Retinal pigment epithelial cell (primary cell): ENCODE data around the gene RCOR1.
"Not testable (repeated sequence)": the region's sequence is repeated elsewhere in the genome, so short reads cannot be mapped to it uniquely, and the experiment has no call there.

Experiments
- DNase-seq: peaks from one replicate; pipeline ENCODE4 v3.0.0-alpha.2; 2010; ENCODE audit warnings: low read depth
- H3K4me3 ChIP-seq: 2 replicates; pipeline ENCODE4 v1.5.1; 2011; ENCODE audit warnings: mild to moderate bottlenecking, low read length, control low read depth, moderate library complexity
- TF ChIP-seq, protein P1 (sequence below): conservative IDR thresholded peaks from 2 replicates; pipeline ENCODE4 v1.5.1; 2011; ENCODE audit warnings: low read depth, low read length, control low read depth, inconsistent platforms

The RCOR1 gene

GRCh38 chr14:102573591-102574046, 18.8 kb upstream of the RCOR1 start:
- H3K4me3 ChIP-seq, result no peak overlapping the region
- TF ChIP-seq, protein P1, sequence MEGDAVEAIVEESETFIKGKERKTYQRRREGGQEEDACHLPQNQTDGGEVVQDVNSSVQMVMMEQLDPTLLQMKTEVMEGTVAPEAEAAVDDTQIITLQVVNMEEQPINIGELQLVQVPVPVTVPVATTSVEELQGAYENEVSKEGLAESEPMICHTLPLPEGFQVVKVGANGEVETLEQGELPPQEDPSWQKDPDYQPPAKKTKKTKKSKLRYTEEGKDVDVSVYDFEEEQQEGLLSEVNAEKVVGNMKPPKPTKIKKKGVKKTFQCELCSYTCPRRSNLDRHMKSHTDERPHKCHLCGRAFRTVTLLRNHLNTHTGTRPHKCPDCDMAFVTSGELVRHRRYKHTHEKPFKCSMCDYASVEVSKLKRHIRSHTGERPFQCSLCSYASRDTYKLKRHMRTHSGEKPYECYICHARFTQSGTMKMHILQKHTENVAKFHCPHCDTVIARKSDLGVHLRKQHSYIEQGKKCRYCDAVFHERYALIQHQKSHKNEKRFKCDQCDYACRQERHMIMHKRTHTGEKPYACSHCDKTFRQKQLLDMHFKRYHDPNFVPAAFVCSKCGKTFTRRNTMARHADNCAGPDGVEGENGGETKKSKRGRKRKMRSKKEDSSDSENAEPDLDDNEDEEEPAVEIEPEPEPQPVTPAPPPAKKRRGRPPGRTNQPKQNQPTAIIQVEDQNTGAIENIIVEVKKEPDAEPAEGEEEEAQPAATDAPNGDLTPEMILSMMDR, result no peak
- DNase-seq, result no peak

- DNase-seq, result no peak
- H3K4me3 ChIP-seq, result no peak overlapping the region
- TF ChIP-seq, protein P1, result no peak
Observed at GRCh38 chr14:102574281-102575159, 17.9 kb upstream of the RCOR1 start.

- TF ChIP-seq, protein P1, result no peak
- H3K4me3 ChIP-seq, result no peak overlapping the region
- DNase-seq, result no peak
Observed at GRCh38 chr14:102575160-102575845, 17.1 kb upstream of the RCOR1 start.

- not testable (repeated sequence) for DNase-seq, H3K4me3 ChIP-seq
Observed at GRCh38 chr14:102575846-102576428, 16.5 kb upstream of the RCOR1 start.

DNA sequence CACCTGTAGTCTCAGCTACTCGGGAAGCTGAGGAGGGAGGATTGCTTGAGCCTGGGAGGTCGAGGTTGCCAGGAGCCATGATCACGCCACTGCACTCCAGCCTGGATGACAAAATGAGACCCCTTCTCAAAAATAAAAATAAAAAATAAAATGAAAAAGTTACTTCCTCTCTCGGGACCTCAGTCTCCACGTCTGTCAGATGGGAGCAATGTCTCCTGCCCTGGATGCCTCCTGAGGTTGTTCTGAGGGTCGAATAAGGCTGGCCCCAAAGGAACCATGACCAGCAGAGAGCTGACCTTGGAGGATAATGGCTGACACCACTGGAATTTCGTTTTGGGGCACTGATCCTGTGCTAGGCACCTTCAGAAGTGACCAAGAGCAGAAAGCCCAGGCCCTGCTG, 13.6 kb upstream of the RCOR1 start:
- no peak overlapping the region for H3K4me3 ChIP-seq
- TF ChIP-seq, protein P1, result no peak
- no peak for DNase-seq

DNA sequence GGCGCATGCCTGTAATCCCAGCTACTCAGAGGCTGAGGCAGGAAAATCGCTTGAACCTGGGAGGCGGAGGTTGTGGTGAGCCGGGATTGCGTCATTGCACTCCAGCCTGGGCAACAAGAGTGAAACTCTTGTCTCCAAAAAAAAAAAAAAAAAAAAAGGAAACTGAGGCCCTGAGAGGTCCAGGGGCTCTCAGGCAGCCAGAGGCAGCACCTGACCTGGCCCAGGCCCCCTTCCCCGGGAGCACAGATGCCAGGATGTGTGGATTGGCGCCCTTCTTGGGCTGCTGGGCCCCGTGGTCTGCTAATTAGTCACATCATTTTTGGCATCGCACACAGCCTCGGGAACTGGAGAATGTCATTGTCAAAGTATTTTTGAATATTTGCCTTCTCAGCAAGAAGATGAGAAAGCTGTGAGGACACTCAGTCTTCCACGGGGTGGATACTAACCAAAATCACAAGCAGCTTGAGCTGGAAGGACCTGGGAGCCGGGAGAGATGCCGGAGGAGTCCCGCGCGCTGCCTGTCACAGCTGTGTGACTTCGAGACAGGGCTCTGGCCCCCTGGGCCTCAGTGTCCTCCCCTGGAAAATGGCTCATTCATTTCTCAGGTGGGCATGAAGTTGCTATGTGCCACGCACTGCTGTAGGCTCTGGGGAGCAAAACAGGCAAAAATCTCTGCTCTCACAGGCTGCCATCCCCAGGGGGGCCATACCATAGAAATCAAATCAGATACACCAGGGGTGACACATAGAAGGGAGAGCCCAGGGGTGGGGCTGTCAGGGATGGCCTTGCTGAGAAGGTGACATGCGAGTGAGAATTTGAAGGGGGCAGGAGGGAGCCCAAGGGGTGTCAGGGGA, 12.5 kb upstream of the RCOR1 start:
- DNase-seq, result no peak
- TF ChIP-seq, protein P1, result no peak
- H3K4me3 ChIP-seq, result no peak overlapping the region

- DNase-seq, result no peak
- no peak overlapping the region for H3K4me3 ChIP-seq
- TF ChIP-seq, protein P1, result no peak
Observed at GRCh38 chr14:102580550-102581110, 11.8 kb upstream of the RCOR1 start.
